SK-N-SH treated with all-trans-retinoic acid at 6 μM for 48 hours (cell line): ENCODE data around the gene GABBR2.

ENCODE experiments used
- ATAC-seq: fragments of 200-7000 bp; cut with Tn5 transposase; 3 replicates; pipeline ENCODE4 v1.9.1; 2020; ENCODE audit warnings: mild to moderate bottlenecking, moderate library complexity
- ARNTL ChIP-seq: fragments of 450-650 bp; formaldehyde crosslinking; IDR thresholded peaks from 2 replicates; pipeline ENCODE4 v1.5.0; 2020; ENCODE audit warnings: low read depth, mild to moderate bottlenecking, moderate library complexity, borderline replicate concordance
- BACH2 ChIP-seq: fragments of 250-450 bp; sonication (Bioruptor Pico); IDR thresholded peaks from 2 replicates; pipeline ENCODE4 v1.9.0; 2021; ENCODE audit warnings: mild to moderate bottlenecking, borderline replicate concordance
- CSDC2 ChIP-seq: fragments of 250-450 bp; sonication (Bioruptor Pico); IDR thresholded peaks from 2 replicates; pipeline ENCODE4 v1.5.0; 2020; ENCODE audit warnings: mild to moderate bottlenecking, moderate library complexity
- ESRRG ChIP-seq: fragments of 250-450 bp; sonication (Bioruptor Pico); IDR thresholded peaks from 2 replicates; pipeline ENCODE4 v1.6.1; 2021; ENCODE audit warnings: mild to moderate bottlenecking
- GLIS3 ChIP-seq: fragments of 250-450 bp; sonication (Bioruptor Pico); IDR thresholded peaks from 2 replicates; pipeline ENCODE4 v1.5.0; 2020; ENCODE audit warnings: mild to moderate bottlenecking, moderate library complexity
- ISL1 ChIP-seq: fragments of 250-450 bp; sonication (Bioruptor Pico); IDR thresholded peaks from 2 replicates; pipeline ENCODE4 v2.1.2; 2022; ENCODE audit warnings: mild to moderate bottlenecking, moderate library complexity
- OSR1 ChIP-seq: fragments of 250-450 bp; sonication (Bioruptor Pico); IDR thresholded peaks from 2 replicates; pipeline ENCODE4 v1.8.0; 2022; ENCODE audit warnings: moderate library complexity, mild to moderate bottlenecking, inconsistent platforms
- PPARA ChIP-seq: fragments of 250-450 bp; sonication (Bioruptor Pico); IDR thresholded peaks from 2 replicates; pipeline ENCODE4 v1.5.0; 2020; ENCODE audit warnings: mild to moderate bottlenecking, borderline replicate concordance
- RARB ChIP-seq: fragments of 250-450 bp; sonication (Bioruptor Pico); IDR thresholded peaks from 2 replicates; pipeline ENCODE4 v1.8.0; 2021; ENCODE audit warnings: mild to moderate bottlenecking, moderate library complexity
- TCF4 ChIP-seq: fragments of 250-450 bp; sonication (Bioruptor Pico); IDR thresholded peaks from 2 replicates; pipeline ENCODE4 v1.8.0; 2021; ENCODE audit warnings: mild to moderate bottlenecking, moderate library complexity, borderline replicate concordance
- TOX ChIP-seq: fragments of 250-450 bp; sonication (Bioruptor Pico); IDR thresholded peaks from 2 replicates; pipeline ENCODE4 v1.8.0; 2021; ENCODE audit warnings: mild to moderate bottlenecking, moderate library complexity, borderline replicate concordance
- ZC3H10 ChIP-seq: fragments of 250-450 bp; sonication (Bioruptor Pico); IDR thresholded peaks from 2 replicates; pipeline ENCODE4 v1.5.1; 2021; ENCODE audit warnings: mild to moderate bottlenecking, moderate library complexity
- ZFP3 ChIP-seq: fragments of 250-450 bp; sonication (Bioruptor Pico); IDR thresholded peaks from 2 replicates; pipeline ENCODE4 v1.5.0; 2020; ENCODE audit warnings: mild to moderate bottlenecking, moderate library complexity
- ZFP30 ChIP-seq: fragments of 450-650 bp; formaldehyde crosslinking; IDR thresholded peaks from 2 replicates; pipeline ENCODE4 v1.5.0; 2022; ENCODE audit warnings: mild to moderate bottlenecking, moderate library complexity
- ZNF565 ChIP-seq: fragments of 450-650 bp; formaldehyde crosslinking; conservative IDR thresholded peaks from 2 replicates; pipeline ENCODE4 v1.5.0; 2020; ENCODE audit warnings: low read depth, mild to moderate bottlenecking, moderate library complexity
- ZNF70 ChIP-seq: fragments of 450-650 bp; formaldehyde crosslinking; IDR thresholded peaks from 2 replicates; pipeline ENCODE4 v1.5.0; 2020; ENCODE audit warnings: mild to moderate bottlenecking, moderate library complexity
- ZNF8 ChIP-seq: fragments of 450-650 bp; formaldehyde crosslinking; IDR thresholded peaks from 2 replicates; pipeline ENCODE4 v1.5.0; 2020; ENCODE audit warnings: mild to moderate bottlenecking, moderate library complexity
- TF ChIP-seq, protein P1 (sequence below): fragments of 250-450 bp; sonication (Bioruptor Pico); IDR thresholded peaks from 2 replicates; pipeline ENCODE4 v1.5.1; 2021; ENCODE audit warnings: mild to moderate bottlenecking, moderate library complexity
- TF ChIP-seq, protein P2 (sequence below): fragments of 250-450 bp; sonication (Bioruptor Pico); IDR thresholded peaks from 2 replicates; pipeline ENCODE4 v1.8.0; 2021; ENCODE audit warnings: low read depth, mild to moderate bottlenecking, moderate library complexity, borderline replicate concordance
- TF ChIP-seq, protein P3 (sequence below): fragments of 250-450 bp; sonication (Bioruptor Pico); IDR thresholded peaks from 2 replicates; pipeline ENCODE4 v1.8.0; 2020; ENCODE audit warnings: mild to moderate bottlenecking, moderate library complexity, borderline replicate concordance

GABBR2 gene

DNA sequence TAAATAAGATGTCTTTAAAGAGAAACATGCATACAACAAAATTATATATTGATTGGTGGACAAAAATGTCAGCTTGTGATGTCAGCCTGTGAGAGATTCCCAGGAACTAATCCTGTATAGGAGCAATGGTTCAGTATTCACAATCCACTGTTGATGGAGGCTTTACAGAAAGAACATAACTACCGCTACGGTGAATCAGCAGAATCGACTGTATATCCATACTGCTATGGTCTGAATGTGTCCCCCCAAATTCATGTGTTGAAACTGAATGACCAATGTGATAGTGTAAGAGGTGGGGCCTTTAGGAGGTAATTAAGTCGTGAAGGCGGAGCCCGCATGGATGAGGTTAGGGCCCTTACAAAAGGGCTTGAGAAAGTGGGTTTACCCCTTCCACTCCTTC, 412.9 kb downstream of the GABBR2 start:
- TF ChIP-seq ISL1, result no peak
- TF ChIP-seq ZNF565 (CRISPR knock-in tag), result no peak
- no peak for TF ChIP-seq GLIS3 (CRISPR knock-in tag)
- ATAC-seq, result no peak

DNA sequence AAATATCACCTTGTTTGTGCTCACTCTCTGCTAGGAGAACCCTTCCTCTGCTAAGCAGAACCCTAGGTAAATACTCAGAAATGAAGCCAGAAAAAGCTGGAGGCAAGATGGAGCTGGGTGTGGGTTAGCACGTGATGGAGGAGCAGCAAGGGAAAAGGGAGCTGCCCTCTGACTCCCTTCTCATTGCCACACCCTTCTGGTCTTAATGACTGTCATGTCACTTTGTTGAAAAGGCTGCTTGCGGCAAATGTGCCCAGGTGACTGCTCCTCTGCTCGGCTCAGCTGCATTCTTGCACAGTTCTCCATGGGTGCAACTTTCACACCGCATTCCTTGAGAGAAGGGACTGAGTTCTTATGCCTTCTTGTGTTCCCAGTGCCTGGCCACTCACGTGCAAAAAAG, 416.9 kb downstream of the GABBR2 start:
- ATAC-seq, result no peak
- TF ChIP-seq CSDC2 (CRISPR knock-in tag) (no peak), BACH2 (CRISPR knock-in tag) (no peak), PPARA (CRISPR knock-in tag) (no peak), ZNF8 (CRISPR knock-in tag) (no peak), TOX (CRISPR knock-in tag) (no peak), ZC3H10 (no peak), OSR1 (no peak), ESRRG (no peak), ARNTL (CRISPR knock-in tag) (no peak), ZFP3 (CRISPR knock-in tag) (no peak), TCF4 (CRISPR knock-in tag) (no peak)
- TF ChIP-seq, protein P1, sequence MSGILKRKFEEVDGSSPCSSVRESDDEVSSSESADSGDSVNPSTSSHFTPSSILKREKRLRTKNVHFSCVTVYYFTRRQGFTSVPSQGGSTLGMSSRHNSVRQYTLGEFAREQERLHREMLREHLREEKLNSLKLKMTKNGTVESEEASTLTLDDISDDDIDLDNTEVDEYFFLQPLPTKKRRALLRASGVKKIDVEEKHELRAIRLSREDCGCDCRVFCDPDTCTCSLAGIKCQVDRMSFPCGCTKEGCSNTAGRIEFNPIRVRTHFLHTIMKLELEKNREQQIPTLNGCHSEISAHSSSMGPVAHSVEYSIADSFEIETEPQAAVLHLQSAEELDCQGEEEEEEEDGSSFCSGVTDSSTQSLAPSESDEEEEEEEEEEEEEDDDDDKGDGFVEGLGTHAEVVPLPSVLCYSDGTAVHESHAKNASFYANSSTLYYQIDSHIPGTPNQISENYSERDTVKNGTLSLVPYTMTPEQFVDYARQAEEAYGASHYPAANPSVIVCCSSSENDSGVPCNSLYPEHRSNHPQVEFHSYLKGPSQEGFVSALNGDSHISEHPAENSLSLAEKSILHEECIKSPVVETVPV (CRISPR knock-in tag), result no peak
- TF ChIP-seq, protein P2, sequence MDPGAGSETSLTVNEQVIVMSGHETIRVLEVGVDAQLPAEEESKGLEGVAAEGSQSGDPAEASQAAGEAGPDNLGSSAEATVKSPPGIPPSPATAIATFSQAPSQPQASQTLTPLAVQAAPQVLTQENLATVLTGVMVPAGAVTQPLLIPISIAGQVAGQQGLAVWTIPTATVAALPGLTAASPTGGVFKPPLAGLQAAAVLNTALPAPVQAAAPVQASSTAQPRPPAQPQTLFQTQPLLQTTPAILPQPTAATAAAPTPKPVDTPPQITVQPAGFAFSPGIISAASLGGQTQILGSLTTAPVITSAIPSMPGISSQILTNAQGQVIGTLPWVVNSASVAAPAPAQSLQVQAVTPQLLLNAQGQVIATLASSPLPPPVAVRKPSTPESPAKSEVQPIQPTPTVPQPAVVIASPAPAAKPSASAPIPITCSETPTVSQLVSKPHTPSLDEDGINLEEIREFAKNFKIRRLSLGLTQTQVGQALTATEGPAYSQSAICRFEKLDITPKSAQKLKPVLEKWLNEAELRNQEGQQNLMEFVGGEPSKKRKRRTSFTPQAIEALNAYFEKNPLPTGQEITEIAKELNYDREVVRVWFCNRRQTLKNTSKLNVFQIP, result no peak
- TF ChIP-seq, protein P3, sequence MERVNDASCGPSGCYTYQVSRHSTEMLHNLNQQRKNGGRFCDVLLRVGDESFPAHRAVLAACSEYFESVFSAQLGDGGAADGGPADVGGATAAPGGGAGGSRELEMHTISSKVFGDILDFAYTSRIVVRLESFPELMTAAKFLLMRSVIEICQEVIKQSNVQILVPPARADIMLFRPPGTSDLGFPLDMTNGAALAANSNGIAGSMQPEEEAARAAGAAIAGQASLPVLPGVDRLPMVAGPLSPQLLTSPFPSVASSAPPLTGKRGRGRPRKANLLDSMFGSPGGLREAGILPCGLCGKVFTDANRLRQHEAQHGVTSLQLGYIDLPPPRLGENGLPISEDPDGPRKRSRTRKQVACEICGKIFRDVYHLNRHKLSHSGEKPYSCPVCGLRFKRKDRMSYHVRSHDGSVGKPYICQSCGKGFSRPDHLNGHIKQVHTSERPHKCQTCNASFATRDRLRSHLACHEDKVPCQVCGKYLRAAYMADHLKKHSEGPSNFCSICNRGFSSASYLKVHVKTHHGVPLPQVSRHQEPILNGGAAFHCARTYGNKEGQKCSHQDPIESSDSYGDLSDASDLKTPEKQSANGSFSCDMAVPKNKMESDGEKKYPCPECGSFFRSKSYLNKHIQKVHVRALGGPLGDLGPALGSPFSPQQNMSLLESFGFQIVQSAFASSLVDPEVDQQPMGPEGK (CRISPR knock-in tag), result no peak

DNA sequence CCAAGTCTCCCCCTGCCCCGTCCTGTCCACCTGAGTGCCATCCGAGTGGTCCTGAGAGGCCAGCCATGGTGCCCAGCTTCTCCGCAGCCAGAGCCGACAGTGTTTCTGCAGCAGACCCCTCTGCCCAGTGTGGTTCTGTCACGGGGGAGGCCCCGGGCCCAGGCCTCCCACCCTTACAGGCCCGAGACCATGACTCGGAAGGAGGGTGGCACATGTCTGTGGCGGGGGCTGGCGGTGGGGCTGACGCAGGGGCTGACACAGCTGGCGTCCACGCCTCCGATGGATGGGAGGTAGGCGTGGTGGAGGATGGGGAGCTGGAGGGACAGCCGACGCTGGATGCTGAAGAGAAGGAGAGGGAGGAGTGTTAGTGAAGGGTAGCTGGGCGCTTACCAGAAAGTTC, 418.3 kb downstream of the GABBR2 start:
- no peak for ATAC-seq
- TF ChIP-seq, protein P1 (CRISPR knock-in tag), result no peak

DNA sequence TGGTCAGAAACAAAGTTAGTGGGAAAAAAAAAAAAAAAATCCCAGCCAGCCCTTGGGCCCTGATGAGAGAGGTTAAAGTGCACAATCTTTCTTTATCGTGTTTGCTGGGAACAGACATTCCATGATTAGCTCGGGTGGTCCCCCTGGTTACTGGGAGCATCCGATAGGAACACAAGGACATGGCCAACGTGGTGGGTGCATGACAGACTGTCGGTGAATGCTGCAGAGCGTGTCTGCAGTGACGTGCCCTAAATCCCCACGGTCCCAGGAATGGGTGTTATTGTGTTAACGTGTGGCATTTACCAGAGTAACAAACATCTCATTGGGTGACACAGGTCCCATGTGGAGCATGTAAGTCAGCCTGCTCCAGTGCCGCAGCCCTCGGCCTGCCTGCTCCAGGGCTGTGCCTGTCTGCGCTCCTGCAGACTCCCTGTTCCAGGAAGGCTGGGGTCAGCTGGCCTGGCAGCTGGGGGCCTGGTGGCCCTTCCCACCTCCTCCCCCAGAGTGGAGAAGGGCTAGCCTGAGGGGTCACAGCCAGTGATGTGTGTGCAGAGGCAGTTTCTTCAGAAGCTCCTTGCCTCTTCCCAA, 419.0 kb downstream of the GABBR2 start:
- no peak; the same call in 2 of the 3 replicates for ATAC-seq
- TF ChIP-seq TCF4 (CRISPR knock-in tag) (no peak), ZNF8 (CRISPR knock-in tag) (no peak), TOX (CRISPR knock-in tag) (no peak), RARB (CRISPR knock-in tag) (no peak), ZNF70 (CRISPR knock-in tag) (no peak), PPARA (CRISPR knock-in tag) (no peak), BACH2 (CRISPR knock-in tag) (no peak), ZFP30 (CRISPR knock-in tag) (no peak), OSR1 (no peak), ZFP3 (CRISPR knock-in tag) (no peak)
- TF ChIP-seq, protein P3 (CRISPR knock-in tag), result no peak
- TF ChIP-seq, protein P1 (CRISPR knock-in tag), result no peak
- TF ChIP-seq, all 23 proteins: peak for 0
